ENCODE data around the gene FIBP.
A peak's percentile ranks its signal among the peaks of the same experiment; 100 is the strongest.

FIBP gene

DNA sequence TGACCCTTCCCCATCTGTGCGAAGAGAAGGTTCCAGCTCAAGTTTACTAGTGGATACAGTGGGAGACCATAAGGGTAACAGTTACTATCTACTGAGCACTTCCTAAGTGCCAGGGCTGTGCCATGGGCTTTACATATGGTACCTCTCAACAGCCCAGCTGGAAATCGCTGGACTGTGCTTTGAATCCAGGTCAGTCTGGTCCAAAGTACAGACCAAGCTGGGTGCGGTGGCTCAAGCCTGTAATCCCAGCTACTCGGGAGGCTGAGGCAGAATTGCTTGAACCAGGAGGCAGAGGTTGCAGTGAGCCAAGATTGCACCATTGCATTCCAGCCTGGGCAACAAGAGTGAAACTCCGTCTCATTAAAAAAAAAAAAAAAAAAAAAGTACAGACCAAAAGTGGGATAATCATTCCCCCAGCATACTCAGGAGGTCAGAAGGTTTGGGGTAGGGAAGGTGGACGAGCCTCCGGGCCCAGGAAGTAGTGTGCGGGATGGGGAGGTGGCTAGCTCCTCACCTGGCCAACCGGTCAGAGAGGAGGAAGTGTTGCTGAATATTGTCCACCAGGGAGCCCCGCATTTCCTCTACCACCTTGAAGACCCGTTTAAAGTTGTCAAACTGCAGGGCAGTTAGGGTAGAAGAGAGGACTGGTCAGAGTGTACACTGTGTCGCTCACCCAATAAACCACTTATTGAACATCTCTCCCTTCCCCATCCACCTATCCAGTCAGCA is 2.3 kb downstream of the FIBP start:
- Mint-ChIP-seq H3K9me3 (no peaks in the 10 kb centered on the region), H3K27me3 (no peaks in the 10 kb centered on the region), H3K27ac (no peak overlapping the region), H3K4me1 (peaks cover 42% of the 10 kb centered on the region), H3K36me3 (peaks cover 4% of the 10 kb centered on the region), H3K4me3 (no peak overlapping the region)

DNA sequence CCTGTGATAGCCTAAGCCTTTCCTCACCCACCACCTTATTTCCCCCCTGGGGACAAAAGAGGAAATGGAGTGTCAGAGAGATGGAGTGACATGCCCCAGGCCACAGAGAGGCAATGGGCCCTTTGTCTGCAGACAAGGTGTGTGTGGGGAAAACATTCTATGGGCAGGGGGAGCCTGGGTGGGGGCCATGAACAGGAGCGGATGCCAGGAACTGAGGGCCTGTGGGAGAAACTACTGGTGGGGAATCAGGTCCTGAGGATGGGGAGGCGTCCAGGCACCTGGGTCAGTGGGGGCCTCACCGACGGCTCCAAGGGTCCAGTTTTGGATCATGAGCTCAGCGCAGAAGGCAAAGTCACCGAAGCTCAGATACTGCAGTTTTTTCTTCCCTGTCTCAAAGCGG is 3.0 kb downstream of the FIBP start:
- H3K4me1 Mint-ChIP-seq = peaks cover 48% of the 10 kb centered on the region
- no peak overlapping the region for H3K4me3 Mint-ChIP-seq
- peaks cover 4% of the 10 kb centered on the region for H3K36me3 Mint-ChIP-seq

DNA sequence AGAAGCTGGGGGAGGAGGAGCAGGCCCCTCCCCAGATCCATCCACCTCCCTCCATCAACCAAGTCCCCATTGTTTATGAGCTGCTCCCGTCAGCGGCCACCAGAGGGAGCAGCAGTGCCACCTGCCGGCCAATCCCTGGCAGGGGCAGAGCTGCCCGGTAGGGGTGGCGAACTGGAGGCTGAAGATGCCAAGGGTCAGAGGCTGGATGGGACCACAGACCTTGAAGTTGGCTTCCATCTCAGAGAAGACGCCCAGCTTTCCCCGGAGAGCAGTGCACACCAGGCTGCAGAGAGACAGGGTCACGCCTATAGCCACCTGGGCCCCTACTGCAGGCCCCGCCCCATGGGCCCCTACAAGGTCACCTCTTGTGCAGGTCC is 3.6 kb downstream of the FIBP start:
- Mint-ChIP-seq H3K27ac (no peak overlapping the region), H3K4me1 (peaks cover 46% of the 10 kb centered on the region), H3K4me3 (no peak overlapping the region), H3K27me3 (no peaks in the 10 kb centered on the region), H3K36me3 (peaks cover 4% of the 10 kb centered on the region), H3K9me3 (no peaks in the 10 kb centered on the region)

More for the DNA sequence above, 3.0 kb downstream of the FIBP start:
- Mint-ChIP-seq H3K9me3 (no peaks in the 10 kb centered on the region), H3K27ac (no peak overlapping the region), H3K27me3 (no peaks in the 10 kb centered on the region)

DNA sequence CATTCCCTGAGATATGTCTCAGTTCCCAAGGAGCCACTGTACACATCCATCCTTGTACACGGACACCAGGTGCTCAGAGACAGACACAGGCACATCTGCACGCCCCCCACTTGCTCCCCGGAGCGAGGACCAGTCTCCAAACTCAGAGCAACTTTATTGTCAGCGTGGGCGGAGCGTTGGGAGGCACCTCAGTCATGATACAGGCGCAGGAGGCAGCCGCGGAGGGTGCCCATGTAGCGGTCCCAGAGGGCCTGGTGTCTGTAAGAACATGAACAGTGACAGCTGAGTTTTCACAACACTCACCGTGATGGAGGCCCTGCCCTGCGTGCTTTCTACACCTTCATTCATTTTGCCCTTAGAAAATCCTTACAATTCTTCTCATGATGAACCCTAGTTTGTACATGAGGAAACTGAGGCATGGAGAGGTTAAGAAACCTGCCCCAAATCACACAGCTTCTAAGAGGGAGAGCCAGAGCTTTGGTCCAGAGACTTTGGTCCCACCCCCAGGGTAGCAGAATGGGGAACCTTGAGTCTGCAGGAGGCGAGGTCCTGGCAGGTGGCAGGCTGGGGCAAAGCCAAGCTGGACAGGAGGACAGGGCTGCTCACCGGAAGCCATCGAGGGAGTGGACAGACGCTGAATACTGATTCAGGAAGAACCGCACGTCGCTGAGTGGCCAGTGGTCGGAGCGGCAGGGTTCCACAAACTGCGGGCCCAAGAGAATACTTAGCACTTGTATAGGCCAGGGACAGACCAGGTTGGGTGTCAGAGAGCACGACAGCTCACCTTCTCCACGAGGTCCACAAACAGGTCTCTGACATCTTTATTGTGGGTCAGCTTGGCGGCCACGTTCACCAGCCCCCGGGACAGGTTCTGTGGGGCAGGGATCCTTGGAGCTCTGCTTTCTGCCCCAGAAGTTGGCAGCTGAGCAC is 4.2 kb downstream of the FIBP start:
- Mint-ChIP-seq H3K4me1 (peaks cover 46% of the 10 kb centered on the region), H3K9me3 (no peaks in the 10 kb centered on the region), H3K27ac (peak overlapping the region; percentile 8), H3K36me3 (peaks cover 4% of the 10 kb centered on the region), H3K27me3 (no peaks in the 10 kb centered on the region), H3K4me3 (no peak overlapping the region)

DNA sequence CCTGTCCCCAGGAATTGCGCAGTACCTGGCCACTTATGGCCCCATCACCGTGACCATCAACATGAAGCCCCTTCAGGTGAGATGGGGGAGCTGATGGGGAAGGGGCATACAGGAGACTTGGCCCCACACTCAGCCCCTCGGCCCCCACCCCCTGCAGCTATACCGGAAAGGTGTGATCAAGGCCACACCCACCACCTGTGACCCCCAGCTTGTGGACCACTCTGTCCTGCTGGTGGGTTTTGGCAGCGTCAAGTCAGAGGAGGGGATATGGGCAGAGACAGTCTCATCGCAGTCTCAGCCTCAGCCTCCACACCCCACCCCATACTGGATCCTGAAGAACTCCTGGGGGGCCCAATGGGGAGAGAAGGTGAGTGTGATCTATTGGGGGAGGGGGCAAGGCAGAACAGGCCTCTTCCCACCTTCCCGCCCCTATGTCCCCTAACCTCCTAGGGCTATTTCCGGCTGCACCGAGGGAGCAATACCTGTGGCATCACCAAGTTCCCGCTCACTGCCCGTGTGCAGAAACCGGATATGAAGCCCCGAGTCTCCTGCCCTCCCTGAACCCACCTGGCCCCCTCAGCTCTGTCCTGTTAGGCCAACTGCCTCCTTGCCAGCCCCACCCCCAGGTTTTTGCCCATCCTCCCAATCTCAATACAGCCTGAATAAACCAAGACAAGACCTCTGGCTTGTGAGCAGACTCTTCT is 5.1 kb downstream of the FIBP start:
- H3K9me3 Mint-ChIP-seq = no peaks in the 10 kb centered on the region
- no peak overlapping the region for H3K27ac Mint-ChIP-seq
- H3K4me1 Mint-ChIP-seq = peaks cover 50% of the 10 kb centered on the region
- peaks cover 4% of the 10 kb centered on the region for H3K36me3 Mint-ChIP-seq
- H3K27me3 Mint-ChIP-seq = no peaks in the 10 kb centered on the region
- H3K4me3 Mint-ChIP-seq = no peak overlapping the region

DNA sequence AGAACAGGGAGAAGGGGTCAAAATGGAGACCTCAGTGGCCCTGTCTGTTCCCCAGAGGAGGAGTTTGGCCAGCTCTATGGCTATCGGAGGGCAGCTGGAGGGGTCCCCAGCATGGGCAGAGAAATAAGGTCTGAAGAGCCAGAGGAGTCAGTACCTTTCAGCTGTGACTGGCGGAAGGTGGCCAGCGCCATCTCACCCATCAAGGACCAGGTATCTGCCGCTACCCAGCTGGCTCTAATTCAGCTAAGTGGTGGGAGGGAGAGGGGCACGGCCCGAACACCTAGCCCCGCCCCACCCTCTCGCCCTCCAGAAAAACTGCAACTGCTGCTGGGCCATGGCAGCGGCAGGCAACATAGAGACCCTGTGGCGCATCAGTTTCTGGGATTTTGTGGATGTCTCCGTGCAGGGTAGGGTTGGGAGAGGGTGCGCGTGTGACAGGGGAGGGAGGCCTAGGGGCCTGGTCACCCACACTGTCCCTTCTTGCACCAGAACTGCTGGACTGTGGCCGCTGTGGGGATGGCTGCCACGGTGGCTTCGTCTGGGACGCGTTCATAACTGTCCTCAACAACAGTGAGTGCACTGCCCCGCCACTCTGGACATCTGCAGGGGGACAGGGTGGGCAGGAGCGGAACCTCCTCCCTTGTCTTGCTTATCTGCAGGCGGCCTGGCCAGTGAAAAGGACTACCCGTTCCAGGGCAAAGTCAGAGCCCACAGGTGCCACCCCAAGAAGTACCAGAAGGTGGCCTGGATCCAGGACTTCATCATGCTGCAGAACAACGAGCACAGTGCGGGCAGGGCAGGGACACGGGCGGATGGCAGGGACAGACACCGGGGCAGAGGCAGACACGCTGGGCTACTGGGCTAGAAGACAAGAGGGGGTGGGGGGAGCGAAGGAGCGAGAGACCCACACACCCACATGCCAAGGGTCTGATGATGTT is 5.9 kb downstream of the FIBP start:
- no peaks in the 10 kb centered on the region for H3K27me3 Mint-ChIP-seq
- no peak overlapping the region for H3K27ac Mint-ChIP-seq
- H3K36me3 Mint-ChIP-seq = peaks cover 4% of the 10 kb centered on the region
- no peak overlapping the region for H3K4me3 Mint-ChIP-seq
- peaks cover 53% of the 10 kb centered on the region for H3K4me1 Mint-ChIP-seq
- no peaks in the 10 kb centered on the region for H3K9me3 Mint-ChIP-seq

DNA sequence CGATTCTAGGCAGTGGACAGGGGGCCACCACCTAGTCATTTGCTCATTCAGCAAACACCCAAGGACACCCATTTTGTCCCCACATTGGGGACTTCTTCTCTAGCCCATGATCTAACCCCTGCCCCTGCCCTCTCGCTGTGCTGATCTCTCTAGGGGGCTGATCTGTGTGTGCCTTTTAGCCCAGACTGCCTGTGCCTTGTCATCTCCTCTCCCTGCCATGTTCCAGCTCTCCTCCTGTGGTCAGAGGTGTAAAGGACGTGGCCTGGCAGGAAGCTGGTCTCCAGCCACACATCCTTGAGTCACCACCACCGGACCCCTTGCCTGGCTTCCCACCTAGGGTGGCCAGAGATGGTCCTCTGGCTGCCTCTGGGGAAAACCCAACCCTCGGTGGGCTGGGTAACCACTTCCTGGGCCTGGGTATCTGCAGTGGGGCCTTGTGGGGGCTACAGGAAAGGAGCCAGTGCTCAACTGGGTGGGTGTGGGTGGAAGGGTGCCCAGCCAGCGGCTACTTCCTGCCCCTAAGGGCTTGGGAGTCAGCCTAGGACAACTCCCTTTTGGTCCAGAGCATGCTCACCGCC is 7.3 kb downstream of the FIBP start:
- Mint-ChIP-seq H3K36me3 (peaks cover 4% of the 10 kb centered on the region), H3K4me1 (peaks cover 47% of the 10 kb centered on the region), H3K4me3 (peak overlapping the region; percentile 53)

DNA sequence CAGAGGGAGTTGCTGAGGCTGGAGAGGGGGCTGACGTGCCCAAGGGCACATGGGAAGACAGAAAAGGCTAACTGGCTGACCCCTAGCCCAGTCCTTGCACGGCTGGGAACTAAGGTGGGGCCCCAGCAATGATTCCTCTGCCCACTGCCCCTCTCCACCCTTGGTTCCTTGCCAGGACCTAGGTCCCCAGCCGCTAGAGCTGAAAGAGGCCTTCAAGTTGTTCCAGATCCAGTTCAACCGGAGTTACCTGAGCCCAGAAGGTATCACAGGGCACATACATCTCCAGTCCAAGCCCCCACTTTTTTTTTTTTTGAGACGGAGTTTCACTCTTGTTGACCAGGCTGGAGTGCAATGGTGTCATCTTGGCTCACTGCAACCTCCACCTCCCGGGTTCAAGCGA is 8.2 kb downstream of the FIBP start:
- Mint-ChIP-seq H3K27me3 (no peaks in the 10 kb centered on the region), H3K36me3 (peaks cover 4% of the 10 kb centered on the region), H3K4me1 (peaks cover 47% of the 10 kb centered on the region), H3K4me3 (peak overlapping the region; percentile 58), H3K9me3 (no peaks in the 10 kb centered on the region), H3K27ac (peak overlapping the region; percentile 35)

More for the DNA sequence above, 7.3 kb downstream of the FIBP start:
- Mint-ChIP-seq H3K9me3 (no peaks in the 10 kb centered on the region), H3K27me3 (no peaks in the 10 kb centered on the region), H3K27ac (peak overlapping the region; percentile 82)

DNA sequence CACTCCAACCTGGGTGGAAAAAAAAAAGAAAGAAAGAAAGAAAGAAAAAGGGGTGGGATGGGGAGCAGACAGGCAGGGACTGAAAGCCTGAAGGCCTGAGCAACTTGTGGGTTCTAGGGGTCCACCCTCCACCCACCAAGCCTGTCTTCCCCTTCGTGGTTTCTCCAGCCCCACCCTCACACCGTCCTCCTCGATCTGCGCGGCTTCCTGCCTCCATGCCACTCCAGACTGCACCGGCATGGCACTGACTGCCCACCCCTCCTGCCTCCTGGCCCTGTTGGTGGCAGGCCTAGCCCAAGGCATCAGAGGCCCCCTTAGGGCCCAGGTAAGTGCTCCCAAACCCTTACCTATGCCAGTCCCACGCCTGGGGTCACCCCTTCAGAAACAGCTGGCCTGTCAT is 8.7 kb downstream of the FIBP start, which contains the start of gene CTSW:
TSS of gene CTSW (plus strand) at position 221 of the 400 bp plus-strand sequence. CDS start at position 239, 18 bp downstream.
- Mint-ChIP-seq H3K4me3 (peak within 1 kb of the TSS; percentile 58), H3K27me3 (no peaks in the 10 kb centered on the region), H3K4me1 (peaks cover 44% of the 10 kb centered on the region), H3K9me3 (no peaks in the 10 kb centered on the region), H3K27ac (peak within 1 kb of the TSS; percentile 82), H3K36me3 (peaks cover 2% of the 10 kb centered on the region)

DNA sequence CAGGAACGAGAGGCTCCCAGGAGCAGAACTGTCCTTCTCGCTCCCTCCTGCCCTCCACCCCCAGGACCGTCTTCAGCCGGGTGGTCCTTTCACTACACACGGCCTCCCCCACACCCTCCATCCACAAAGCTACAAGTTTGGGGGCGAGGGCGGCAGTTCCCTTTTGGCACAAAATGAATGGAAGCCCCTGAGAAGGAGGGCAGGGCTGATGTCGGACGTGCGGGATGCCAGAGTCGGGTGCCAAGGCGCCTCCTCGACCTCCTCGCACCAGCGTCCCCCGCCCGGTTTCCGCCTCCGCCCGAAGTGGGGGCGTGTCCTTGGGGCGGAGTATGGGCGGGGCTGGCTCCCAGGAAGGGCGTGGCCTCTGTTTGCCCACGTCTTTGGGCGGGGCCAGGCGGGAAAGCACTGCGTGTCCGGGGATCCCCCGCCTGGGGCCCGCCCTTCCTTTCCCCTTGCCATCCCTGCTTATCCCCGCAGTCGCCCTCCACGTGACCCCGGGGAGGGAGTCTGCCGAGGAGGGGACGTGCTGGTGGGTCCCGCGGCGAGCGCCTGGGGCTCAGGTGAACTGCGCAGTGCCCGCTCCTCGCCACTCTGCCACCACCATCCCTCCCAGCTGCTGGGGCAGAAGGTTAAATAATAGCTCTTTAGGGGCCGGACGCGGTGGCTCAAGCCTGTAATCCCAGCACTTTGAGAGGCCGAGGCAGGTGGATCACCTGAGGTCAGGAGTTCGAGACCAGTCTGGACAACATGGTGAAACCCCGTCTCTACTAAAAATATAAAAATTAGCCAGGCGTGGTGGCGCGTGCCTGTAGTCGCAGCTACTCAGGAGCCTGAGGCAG is 14.7 kb downstream of the FIBP start:
- Mint-ChIP-seq H3K9me3 (no peaks in the 10 kb centered on the region), H3K4me1 (peaks cover 23% of the 10 kb centered on the region), H3K4me3 (peak overlapping the region; percentile 92), H3K27ac (peak overlapping the region; percentile 91), H3K27me3 (no peaks in the 10 kb centered on the region), H3K36me3 (no peaks in the 10 kb centered on the region)

DNA sequence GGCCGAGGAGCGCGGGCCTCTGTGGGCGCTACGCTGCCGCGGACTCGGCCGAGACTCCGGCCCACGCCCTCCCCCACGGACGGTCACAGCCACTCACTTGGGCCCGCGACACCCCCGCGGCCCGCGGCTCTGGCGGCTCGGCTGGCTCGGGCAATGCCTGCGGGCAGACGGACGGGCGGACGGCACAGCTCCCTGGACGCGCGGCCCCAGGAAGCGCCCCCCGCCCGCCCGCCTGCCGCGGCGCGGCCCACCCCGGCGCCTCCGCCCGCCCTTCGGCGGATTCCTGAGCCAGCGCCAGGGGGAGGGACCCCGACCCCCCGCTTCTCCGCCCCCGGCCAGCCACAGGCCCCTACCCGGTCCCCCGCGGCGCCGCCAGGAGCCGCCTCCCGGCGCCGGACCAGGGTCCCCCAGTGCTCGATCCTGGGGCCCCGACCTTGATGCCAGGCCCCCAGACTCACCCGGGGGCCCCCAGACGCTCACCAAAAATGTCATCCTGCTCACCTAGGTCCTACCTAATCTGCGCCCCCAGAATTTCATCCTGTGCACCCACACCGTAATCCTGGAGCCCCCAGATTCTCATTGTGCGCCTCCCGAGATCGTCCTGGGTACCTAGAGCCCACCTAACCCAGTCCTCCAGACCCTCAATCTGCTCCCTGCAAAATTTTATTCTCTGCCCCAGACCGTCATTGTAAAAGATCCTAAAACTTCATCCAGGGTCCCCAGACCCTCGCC is 15.5 kb downstream of the FIBP start, which contains the start of gene EFEMP2:
TSS of gene EFEMP2 (minus strand) at position 215 of the 732 bp plus-strand sequence. CDS start 446 bp downstream, outside the sequence.
- H3K27me3 Mint-ChIP-seq = no peaks in the 10 kb centered on the region
- peaks cover 18% of the 10 kb centered on the region for H3K4me1 Mint-ChIP-seq
- peak within 1 kb of the TSS; percentile 92 for H3K4me3 Mint-ChIP-seq
- no peaks in the 10 kb centered on the region for H3K9me3 Mint-ChIP-seq
- H3K27ac Mint-ChIP-seq = peak within 1 kb of the TSS; percentile 91
- H3K36me3 Mint-ChIP-seq = no peaks in the 10 kb centered on the region

DNA sequence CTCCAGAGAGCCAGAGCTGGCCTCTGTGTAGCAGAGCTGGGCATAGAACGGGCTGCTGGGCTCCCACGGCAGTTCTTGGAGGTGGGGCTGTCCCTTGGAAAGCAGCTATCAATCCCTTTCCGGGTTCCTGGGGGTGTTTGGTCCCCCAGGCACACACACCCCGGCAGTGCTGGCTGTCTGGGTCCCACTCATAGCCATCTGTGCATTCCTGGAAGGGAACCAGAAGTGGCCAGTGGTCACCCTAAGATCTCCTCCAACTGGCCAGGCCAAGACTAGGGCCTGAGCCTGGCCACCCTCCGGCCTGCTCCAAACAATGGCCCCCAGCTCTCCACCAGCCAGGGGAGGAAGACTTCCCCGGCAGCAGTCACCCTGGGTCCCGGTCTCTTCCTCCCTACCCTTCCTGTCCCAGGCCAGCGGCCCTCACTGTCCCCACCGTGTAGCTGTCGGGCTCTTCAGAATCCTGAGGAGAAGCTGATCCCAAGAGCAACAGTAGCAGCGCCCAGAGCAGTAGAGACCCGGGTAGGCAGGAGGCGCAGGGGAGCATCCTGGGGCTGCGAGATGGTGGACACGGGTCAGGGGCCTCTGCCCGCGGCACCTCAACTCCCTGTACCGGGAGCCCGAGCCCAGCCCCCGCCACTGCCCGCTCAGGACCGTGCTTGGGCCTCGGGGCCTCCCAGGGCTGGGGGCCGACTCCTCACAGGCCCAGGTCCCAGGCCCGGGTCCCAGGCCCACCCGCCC is 16.3 kb downstream of the FIBP start:
- Mint-ChIP-seq H3K27me3 (no peaks in the 10 kb centered on the region), H3K4me3 (peak overlapping the region; percentile 11), H3K36me3 (no peaks in the 10 kb centered on the region), H3K27ac (no peak overlapping the region), H3K4me1 (peaks cover 18% of the 10 kb centered on the region), H3K9me3 (no peaks in the 10 kb centered on the region)

Data from activated naive CD4-positive, alpha-beta T cell treated with anti-CD3 and anti-CD28 coated beads, Interleukin-2, amount 50 U/mL, for 24 hours (primary cell).